ENCODE data around the gene CCDC185. TPM values are rescaled to one million over a fixed set of nuclear protein-coding genes. Genes with fewer than 3 reads are reported as not detected.

Gene CCDC185
- not detected for total RNA-seq

DNA sequence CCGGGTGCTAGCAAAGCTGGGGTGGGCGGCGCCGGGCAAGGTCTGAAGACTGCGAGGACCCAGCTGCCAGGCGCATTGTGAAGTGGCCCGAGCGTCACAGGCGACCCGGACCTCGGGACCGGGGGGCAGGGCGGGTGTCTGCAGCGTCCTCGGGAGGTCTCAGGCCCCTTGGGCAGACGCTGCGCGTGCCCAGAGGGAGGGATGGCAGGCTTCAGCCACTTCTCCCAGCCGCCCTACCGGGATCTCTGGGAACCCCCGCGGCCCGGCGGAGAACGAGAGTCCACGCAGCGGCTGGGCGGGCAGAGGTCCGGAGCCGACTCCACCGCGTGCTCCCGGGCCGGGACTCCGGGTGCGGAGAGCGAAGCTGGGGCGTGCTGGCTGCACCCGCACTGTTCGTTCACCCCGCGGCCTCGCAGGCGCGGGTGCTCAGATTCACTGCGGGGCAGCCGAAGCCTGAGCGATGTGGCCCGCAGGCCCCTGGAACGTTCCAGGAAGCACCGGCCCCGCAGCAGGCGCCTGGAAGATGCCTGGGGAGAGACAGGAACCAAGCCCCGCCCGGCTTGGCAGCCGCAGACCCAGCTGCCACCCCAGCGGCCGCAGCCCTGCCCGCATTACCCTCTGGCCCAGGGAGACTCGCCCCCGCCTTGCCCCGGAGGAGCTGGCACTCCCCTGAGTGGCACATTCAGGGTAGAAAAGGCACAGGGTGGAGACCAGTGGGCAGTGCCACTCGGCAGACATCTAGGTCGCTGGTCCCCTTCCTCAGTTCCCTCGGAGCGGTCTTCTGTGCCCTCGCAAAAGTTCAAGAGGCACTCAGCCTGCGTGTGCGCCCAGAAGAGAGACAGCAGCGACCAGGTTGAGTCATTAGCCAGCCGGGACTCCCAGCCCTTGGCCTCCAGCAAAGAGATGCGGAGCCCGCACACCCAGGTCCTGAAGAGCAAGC lies at the start of gene CCDC185:
Gene CCDC185, plus strand, starts transcription at position 141 of the 940 bp plus-strand sequence. Its CDS starts 61 bp downstream, at position 202.

DNA sequence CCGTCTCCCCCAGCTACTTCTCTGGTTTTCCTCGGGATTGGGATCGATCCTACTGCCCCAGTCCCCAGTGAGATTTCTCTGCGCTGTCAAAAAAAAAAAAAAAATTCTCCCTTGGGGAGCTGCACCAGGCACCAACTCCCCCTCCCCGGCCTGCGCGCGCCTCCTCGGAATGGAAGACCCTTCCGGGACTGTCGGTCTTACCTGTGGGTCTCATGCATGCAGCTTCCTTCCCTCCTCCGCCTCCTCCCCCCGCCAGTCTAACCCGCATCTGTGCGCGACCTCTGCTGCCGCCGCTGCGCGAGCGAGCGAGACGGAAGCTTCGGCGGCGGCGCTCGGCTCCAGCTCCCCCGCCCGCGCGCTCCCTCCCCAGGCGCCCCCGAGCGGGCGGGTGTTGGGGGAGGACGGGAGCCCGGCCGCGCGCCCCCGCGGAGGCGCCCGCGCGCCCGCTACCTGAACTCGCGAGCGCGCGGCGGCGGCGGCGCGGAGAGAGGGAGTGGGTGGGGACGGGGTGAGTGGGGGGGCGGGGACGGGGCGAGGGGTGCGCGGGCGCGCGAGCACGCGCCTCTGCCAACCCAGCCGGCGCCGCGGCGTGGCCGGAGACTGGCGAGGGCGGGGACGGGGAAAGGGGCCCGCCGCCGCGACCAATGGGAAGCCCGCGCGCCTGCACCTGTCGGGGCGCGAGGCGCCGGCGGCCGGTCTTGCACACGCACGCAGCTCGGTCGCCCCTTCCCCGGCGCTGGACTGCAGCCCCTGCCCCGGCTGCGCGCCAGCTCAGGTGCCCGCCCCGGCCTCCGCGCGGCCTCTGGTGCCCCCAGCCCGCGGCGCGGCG lies 29.1 kb upstream of the CCDC185 start, which contains the start of gene SUSD4:
Gene SUSD4, minus strand, starts transcription at position 321 of the 829 bp plus-strand sequence. CDS start 751 bp downstream, outside the sequence.

Small RNA genes lying within 50 kb of the gene (small RNA-seq; reads per million reads assigned to genes)
- gene RNU4-57P (ENCODE audit: low replicate concordance), result not detected

Other genes with a start within 250 kb of the CCDC185 start
- gene SUSD4, start 29.2 kb upstream of the CCDC185 start, total RNA-seq, result 21.0 TPM

All from parietal lobe (tissue), 2 donors.